IPS-20b (cell line): ENCODE results near the gene LPCAT1.

Experiments
- H3K27ac ChIP-seq: one replicate; pipeline ENCODE4 v1.5.1; 2013; ENCODE audit warnings: low read length
- H3K27me3 ChIP-seq: 2 replicates; pipeline ENCODE4 v1.6.1; 2013; ENCODE audit warnings: mild to moderate bottlenecking, low read length, inconsistent platforms; ENCODE audit not compliant: insufficient read depth
- H3K36me3 ChIP-seq: 2 replicates; pipeline ENCODE4 v1.6.1; 2013; ENCODE audit warnings: low read depth, mild to moderate bottlenecking, inconsistent platforms, low read length, moderate library complexity; ENCODE audit not compliant: insufficient read depth
- H3K4me1 ChIP-seq: 2 replicates; pipeline ENCODE4 v1.6.1; 2013; ENCODE audit warnings: mild to moderate bottlenecking, control low read depth, inconsistent platforms, low read length, moderate library complexity; ENCODE audit not compliant: insufficient read depth
- H3K4me3 ChIP-seq: 2 replicates; pipeline ENCODE4 v1.5.1; 2013; ENCODE audit warnings: mild to moderate bottlenecking, low read length, inconsistent platforms
- H3K9ac ChIP-seq: 2 replicates; pipeline ENCODE4 v1.6.1; 2013; ENCODE audit warnings: low read depth, mild to moderate bottlenecking, inconsistent platforms, low read length, moderate library complexity
- H3K9me3 ChIP-seq: 2 replicates; pipeline ENCODE4 v1.6.1; 2013; ENCODE audit warnings: mild to moderate bottlenecking, low read depth, low read length, inconsistent platforms; ENCODE audit not compliant: insufficient read depth

The LPCAT1 gene

GRCh38 chr5:1536871-1537602, 13.3 kb upstream of the LPCAT1 start:
- Histone ChIP-seq H3K9me3 (peaks cover 7% of the 10 kb centered on the region; the same call in 1 of the 2 replicates), H3K27ac (no peak overlapping the region), H3K36me3 (no peaks in the 10 kb centered on the region), H3K9ac (no peak overlapping the region), H3K27me3 (0 out of 2 replicates have a peak, but pooled peaks cover 3% of the 10 kb centered on the region), H3K4me1 (no peaks in the 10 kb centered on the region), H3K4me3 (no peak overlapping the region)

- Histone ChIP-seq H3K27me3 (0 out of 2 replicates have a peak, but pooled peaks cover 3% of the 10 kb centered on the region), H3K4me3 (no peak overlapping the region), H3K27ac (no peak overlapping the region), H3K4me1 (no peaks in the 10 kb centered on the region), H3K9me3 (peaks cover 7% of the 10 kb centered on the region; the same call in 1 of the 2 replicates), H3K9ac (no peak overlapping the region), H3K36me3 (no peaks in the 10 kb centered on the region)
Measured at GRCh38 chr5:1536322-1536845, 12.6 kb upstream of the LPCAT1 start.

- H3K36me3 ChIP-seq, result no peaks in the 10 kb centered on the region
Measured at GRCh38 chr5:1535646-1536045, 11.9 kb upstream of the LPCAT1 start.

GRCh38 chr5:1532384-1532783, 8.6 kb upstream of the LPCAT1 start:
- no peaks in the 10 kb centered on the region for H3K4me1 ChIP-seq
- no peak overlapping the region for H3K4me3 ChIP-seq
- H3K36me3 ChIP-seq, result no peaks in the 10 kb centered on the region
- no peaks in the 10 kb centered on the region for H3K9me3 ChIP-seq
- H3K9ac ChIP-seq, result no peak overlapping the region
- no peak overlapping the region for H3K27ac ChIP-seq
- H3K27me3 ChIP-seq, result 0 out of 2 replicates have a peak, but pooled peaks cover 3% of the 10 kb centered on the region

More at GRCh38 chr5:1535646-1536045, 11.9 kb upstream of the LPCAT1 start:
- Histone ChIP-seq H3K9ac (no peak overlapping the region), H3K27me3 (0 out of 2 replicates have a peak, but pooled peaks cover 3% of the 10 kb centered on the region), H3K4me1 (no peaks in the 10 kb centered on the region), H3K9me3 (peaks cover 7% of the 10 kb centered on the region; the same call in 1 of the 2 replicates), H3K4me3 (no peak overlapping the region), H3K27ac (no peak overlapping the region)

- H3K27ac ChIP-seq, result no peak overlapping the region
- no peaks in the 10 kb centered on the region for H3K9me3 ChIP-seq
- no peak overlapping the region for H3K4me3 ChIP-seq
- H3K4me1 ChIP-seq, result peaks cover 2% of the 10 kb centered on the region; the same call in 1 of the 2 replicates
- no peaks in the 10 kb centered on the region for H3K27me3 ChIP-seq
- no peak overlapping the region for H3K9ac ChIP-seq
- no peaks in the 10 kb centered on the region for H3K36me3 ChIP-seq
Measured at GRCh38 chr5:1529498-1529897, 5.7 kb upstream of the LPCAT1 start.

GRCh38 chr5:1527533-1528205, 3.9 kb upstream of the LPCAT1 start:
- no peaks in the 10 kb centered on the region for H3K27me3 ChIP-seq
- H3K4me1 ChIP-seq, result peaks cover 5% of the 10 kb centered on the region; the same call in 1 of the 2 replicates
- no peaks in the 10 kb centered on the region for H3K36me3 ChIP-seq
- no peak overlapping the region for H3K9ac ChIP-seq
- no peaks in the 10 kb centered on the region for H3K9me3 ChIP-seq
- H3K27ac ChIP-seq, result no peak overlapping the region
- H3K4me3 ChIP-seq, result no peak overlapping the region

- Histone ChIP-seq H3K36me3 (no peaks in the 10 kb centered on the region; the same call in 1 of the 2 replicates), H3K9me3 (no peaks in the 10 kb centered on the region), H3K27ac (no peak overlapping the region)
Measured at GRCh38 chr5:1526681-1527131, 2.9 kb upstream of the LPCAT1 start.

GRCh38 chr5:1526190-1526631, 2.5 kb upstream of the LPCAT1 start:
- Histone ChIP-seq H3K4me1 (peaks cover 15% of the 10 kb centered on the region; the same call in 1 of the 2 replicates), H3K36me3 (peaks cover 5% of the 10 kb centered on the region), H3K27ac (no peak overlapping the region), H3K9me3 (no peaks in the 10 kb centered on the region), H3K4me3 (no peak overlapping the region), H3K9ac (no peak overlapping the region), H3K27me3 (no peaks in the 10 kb centered on the region)

More at GRCh38 chr5:1526681-1527131, 2.9 kb upstream of the LPCAT1 start:
- H3K9ac ChIP-seq, result no peak overlapping the region
- H3K4me1 ChIP-seq, result peaks cover 10% of the 10 kb centered on the region; the same call in 1 of the 2 replicates
- H3K4me3 ChIP-seq, result no peak overlapping the region
- H3K27me3 ChIP-seq, result no peaks in the 10 kb centered on the region

GRCh38 chr5:1525624-1526189, 1.9 kb upstream of the LPCAT1 start:
- Histone ChIP-seq H3K36me3 (peaks cover 10% of the 10 kb centered on the region), H3K9ac (no peak overlapping the region), H3K4me1 (peaks cover 16% of the 10 kb centered on the region; the same call in 1 of the 2 replicates), H3K9me3 (no peaks in the 10 kb centered on the region), H3K4me3 (no peak overlapping the region), H3K27ac (no peak overlapping the region), H3K27me3 (no peaks in the 10 kb centered on the region)

- H3K36me3 ChIP-seq, result peaks cover 15% of the 10 kb centered on the region
- H3K4me1 ChIP-seq, result peaks cover 16% of the 10 kb centered on the region; the same call in 1 of the 2 replicates
- H3K27me3 ChIP-seq, result no peaks in the 10 kb centered on the region
- no peaks in the 10 kb centered on the region for H3K9me3 ChIP-seq
- no peak overlapping the region for H3K27ac ChIP-seq
- H3K9ac ChIP-seq, result no peak overlapping the region; the same call in 1 of the 2 replicates
- peak overlapping the region; percentile 58; the same call in 1 of the 2 replicates for H3K4me3 ChIP-seq
Measured at GRCh38 chr5:1524799-1525623, 1.3 kb upstream of the LPCAT1 start.

- Histone ChIP-seq H3K27ac (no peak overlapping the region), H3K9me3 (no peaks in the 10 kb centered on the region), H3K36me3 (peaks cover 21% of the 10 kb centered on the region), H3K9ac (peak overlapping the region; percentile 70), H3K4me3 (peak overlapping the region; percentile 58; the same call in 1 of the 2 replicates), H3K27me3 (no peaks in the 10 kb centered on the region), H3K4me1 (peaks cover 16% of the 10 kb centered on the region; the same call in 1 of the 2 replicates)
Measured at GRCh38 chr5:1524481-1524798, 680 bp upstream of the LPCAT1 start.
